ENCODE data around the gene VAPA. TPM values are rescaled to one million over a fixed set of nuclear protein-coding genes. Genes with fewer than 3 reads are reported as not detected.
A peak's percentile ranks its signal among the peaks of the same experiment; 100 is the strongest.

The VAPA gene
- total and polyA plus RNA-seq, 9 of the 15 experiments (the other 6 are each of a cell fraction or from before 2014, with no cell fraction given) = 219 to 902 (median 526) TPM

- TF ChIP-seq KLF10 (CRISPR knock-in tag; IDR thresholded peaks at IDR 0.05) (no peak), MTF1 (CRISPR knock-in tag; IDR thresholded peaks at IDR 0.05; ENCODE audit: borderline replicate concordance) (no peak), NKRF (IDR thresholded peaks at IDR 0.05; ENCODE audit: borderline replicate concordance) (0 out of 2 replicates have a peak, but pooled peaks have one; percentile 40), ZNF174 (CRISPR knock-in tag; IDR thresholded peaks at IDR 0.05) (no peak), NFIX (CRISPR knock-in tag; IDR thresholded peaks at IDR 0.05; ENCODE audit: low read depth) (no peak), EWSR1 (IDR thresholded peaks at IDR 0.05; ENCODE audit: borderline replicate concordance, low read depth, partially characterized antibody) (no peak), HMBOX1 (IDR thresholded peaks at IDR 0.05) (peak; percentile 38; the same call in 1 of the 2 replicates), MAZ (CRISPR knock-in tag; conservative IDR thresholded peaks at IDR 0.05 in 1 of 2, IDR thresholded peaks at IDR 0.05 in 1 of 2) (0 out of 4 replicates have a peak, but pooled peaks of 1 of the 2 experiments have one; percentile 31), POLR2A (conservative IDR thresholded peaks at IDR 0.05) (peak; percentile 40; the same call in 1 of the 2 replicates), EZH2 (IDR thresholded peaks at IDR 0.05; ENCODE audit: borderline replicate concordance, low read depth, low read length) (no peak), EHMT2 (IDR thresholded peaks at IDR 0.05) (no peak), SRSF3 (IDR thresholded peaks at IDR 0.05; ENCODE audit: insufficient read depth, low read length) (no peak), ZNF212 (CRISPR knock-in tag; IDR thresholded peaks at IDR 0.05) (no peak), THAP12 (CRISPR knock-in tag; IDR thresholded peaks at IDR 0.05) (no peak), ZZZ3 (IDR thresholded peaks at IDR 0.05) (no peak), FOSL1 (tag; conservative IDR thresholded peaks at IDR 0.05) (no peak), CHD1 (IDR thresholded peaks at IDR 0.05; ENCODE audit: low read length) (peak; percentile 87), SOX6 (IDR thresholded peaks at IDR 0.05) (no peak), ARID3A (IDR thresholded peaks at IDR 0.05; ENCODE audit: borderline replicate concordance, low read depth, low read length) (no peak), NCOR1 (IDR thresholded peaks at IDR 0.05) (no peak), ZBTB1 (CRISPR knock-in tag; IDR thresholded peaks at IDR 0.05; ENCODE audit: borderline replicate concordance, low read depth) (no peak), CBFB (CRISPR knock-in tag; IDR thresholded peaks at IDR 0.05) (no peak), ZNF347 (CRISPR knock-in tag; IDR thresholded peaks at IDR 0.05; ENCODE audit: low read depth) (peak; percentile 74; the same call in 1 of the 2 replicates)
These were observed 2.3 kb downstream of the VAPA start (continued) for GRCh38 chr18:9916077-9916639.
